Psoas muscle (tissue), 8 donors: ENCODE results near the gene C16orf82. TPM values are rescaled to one million over a fixed set of nuclear protein-coding genes. Genes with fewer than 3 reads are reported as not detected.

Experiments
- ATAC-seq, 4 donors: fragments of 200-7000 bp; cut with Tn5 transposase; one replicate each; pipeline ENCODE4 v1.9.1; 2020; ENCODE audit warnings: moderate library complexity in 3 of 4, mild to moderate bottlenecking in 2 of 4
- DNase-seq, 2 donors: peaks; one replicate each; pipeline ENCODE4 v3.0.0-alpha.2; 2020
- H3K27ac ChIP-seq: fragments of 200-600 bp; one replicate; pipeline ENCODE4 v1.8.0; 2022
- H3K27me3 ChIP-seq, 3 donors: fragments of 200-600 bp in 1 of 3; one replicate each; pipeline versions ENCODE4 v1.6.1 to v1.8.0; 2013 to 2022; ENCODE audit warnings: low read length in 2 of 3, mild to moderate bottlenecking in 2 of 3, moderate library complexity in 1 of 3; ENCODE audit not compliant: insufficient read depth in 3 of 3
- H3K36me3 ChIP-seq, 2 donors: fragments of 200-600 bp in 1 of 2; one replicate each; pipeline versions ENCODE4 v1.6.1 to v1.8.0; 2013 to 2022; ENCODE audit warnings: low read depth in 1 of 2, mild to moderate bottlenecking in 1 of 2, moderate library complexity in 1 of 2; ENCODE audit not compliant: insufficient read depth in 1 of 2
- H3K4me1 ChIP-seq: fragments of 200-600 bp; one replicate; pipeline ENCODE4 v1.8.0; 2022
- H3K4me3 ChIP-seq: fragments of 200-600 bp; one replicate; pipeline ENCODE4 v1.8.0; 2022; ENCODE audit warnings: mild to moderate bottlenecking
- H3K9me3 ChIP-seq: fragments of 200-600 bp; one replicate; pipeline ENCODE4 v1.8.0; 2022
- WGBS, 3 donors: extraction: QIAGEN DNeasy Blood & Tissue Kit; methylation state at CpG; one replicate each; pipeline versions ENCODE4 v1.1.6 to v1.1.7; 2013; 5-methylcytosine and 5-hydroxymethylcytosine counted together
- intact Hi-C, 2 donors: fragments of 100-400 bp; cut with DNase I; formaldehyde crosslinking; loops; one replicate each; pipeline versions ENCODE4 v1.11.0 to v1.14.2; 2022
- polyA plus RNA-seq, 3 donors: library from polyadenylated mRNA; stranded (reverse); fragments of 200-250 nt; gene quantifications; one replicate each; pipeline ENCODE4 v1.2.3, GENCODE V29; 2013
- total RNA-seq, 4 donors: library from RNA; stranded (reverse); fragmentation: NEBNext Ultra II Directional in 2 of 4; extraction: Animal tissue kit (Norgen Biotek cat#: 25700) in 2 of 4; gene quantifications; one replicate each; pipeline versions ENCODE4 v1.2.1 to v1.2.4, GENCODE V29; 2021 to 2023
- TF ChIP-seq, protein P1 (sequence below): fragments of 200-600 bp; IDR thresholded peaks from one replicate; pipeline ENCODE4 v1.8.0; 2022; ENCODE audit warnings: antibody characterized with exemption
- donor health status: healthy with polysubstance abuse.
- donor health status: DM: no; HTN: no; CAD: no; lungs with moderate emphysema.
- donor health status: Bipolar disorder and iron deficiency.
- donor health status: healthy.
- donor health status: DM: yes; HTN: yes; CAD: no.
- donor health status: DM: no; HTN: no; CAD: no.
- donor health status: DM: no; HTN: no; CAD: no.
- donor health status: DM: yes; HTN: yes; CAD: no.

Gene C16orf82
- total and polyA plus RNA-seq, 7 donors, result not detected

DNA sequence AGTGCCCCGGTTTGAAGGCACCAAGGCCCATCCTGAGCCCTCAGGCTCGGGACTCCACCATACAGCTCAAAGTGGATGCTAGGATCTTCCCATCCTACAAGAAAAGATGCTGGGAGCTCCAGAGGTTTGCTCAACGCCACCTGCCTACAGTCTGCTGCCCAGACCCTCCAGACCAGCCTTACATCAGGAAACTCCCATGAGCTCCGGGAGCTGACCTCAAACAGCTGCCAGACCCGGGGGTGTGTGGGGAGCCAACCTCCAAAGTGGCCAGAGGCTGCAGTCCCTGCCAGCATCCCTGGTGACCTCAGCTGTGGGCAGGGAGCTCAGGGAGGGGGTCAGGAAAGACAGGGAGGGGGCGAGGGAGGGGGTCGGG lies 43.8 kb downstream of the C16orf82 start:
- Histone ChIP-seq H3K27ac (peak overlapping the region; percentile 30), H3K9me3 (no peaks in the 10 kb centered on the region), H3K4me1 (no peaks in the 10 kb centered on the region), H3K36me3 (no peaks in the 10 kb centered on the region), H3K4me3 (peak overlapping the region; percentile 36), H3K27me3 (peaks cover 0 to 23% (median 4%) of the 10 kb centered on the region in 3 donors)
- ATAC-seq (no peak), DNase-seq (no peak)
- intact Hi-C loops, result no loop called here
- TF ChIP-seq, protein P1, sequence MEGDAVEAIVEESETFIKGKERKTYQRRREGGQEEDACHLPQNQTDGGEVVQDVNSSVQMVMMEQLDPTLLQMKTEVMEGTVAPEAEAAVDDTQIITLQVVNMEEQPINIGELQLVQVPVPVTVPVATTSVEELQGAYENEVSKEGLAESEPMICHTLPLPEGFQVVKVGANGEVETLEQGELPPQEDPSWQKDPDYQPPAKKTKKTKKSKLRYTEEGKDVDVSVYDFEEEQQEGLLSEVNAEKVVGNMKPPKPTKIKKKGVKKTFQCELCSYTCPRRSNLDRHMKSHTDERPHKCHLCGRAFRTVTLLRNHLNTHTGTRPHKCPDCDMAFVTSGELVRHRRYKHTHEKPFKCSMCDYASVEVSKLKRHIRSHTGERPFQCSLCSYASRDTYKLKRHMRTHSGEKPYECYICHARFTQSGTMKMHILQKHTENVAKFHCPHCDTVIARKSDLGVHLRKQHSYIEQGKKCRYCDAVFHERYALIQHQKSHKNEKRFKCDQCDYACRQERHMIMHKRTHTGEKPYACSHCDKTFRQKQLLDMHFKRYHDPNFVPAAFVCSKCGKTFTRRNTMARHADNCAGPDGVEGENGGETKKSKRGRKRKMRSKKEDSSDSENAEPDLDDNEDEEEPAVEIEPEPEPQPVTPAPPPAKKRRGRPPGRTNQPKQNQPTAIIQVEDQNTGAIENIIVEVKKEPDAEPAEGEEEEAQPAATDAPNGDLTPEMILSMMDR, result no peak
- WGBS, 3 donors, result 10 to 21% (median 11%) methylated on average over 7 of the region's 7 CpGs

DNA sequence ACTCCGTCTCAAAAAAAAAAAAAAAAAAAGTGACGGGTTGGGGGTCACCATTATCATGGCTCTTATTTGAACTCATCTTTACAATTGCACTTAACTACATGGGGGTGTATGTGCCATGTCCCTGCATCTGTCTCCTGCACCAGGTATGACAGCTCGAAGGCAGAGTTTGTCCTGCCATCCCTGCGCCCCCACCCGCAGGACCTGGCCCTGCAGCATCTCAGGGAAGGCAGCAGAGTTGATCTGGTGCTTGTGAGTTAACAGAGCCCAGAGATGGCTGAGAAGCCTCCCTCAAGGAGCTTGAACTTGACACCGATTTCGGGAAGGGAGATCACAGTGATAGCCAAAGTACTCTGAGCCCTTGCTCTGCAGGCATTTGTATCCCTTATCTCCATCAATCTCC lies 44.8 kb downstream of the C16orf82 start:
- no peak overlapping the region for H3K27ac ChIP-seq
- no peaks in the 10 kb centered on the region for H3K36me3 ChIP-seq
- DNase-seq (no peak), ATAC-seq (no peak)
- TF ChIP-seq, protein P1, result no peak
- H3K27me3 ChIP-seq, result peaks cover 0 to 23% (median 4%) of the 10 kb centered on the region in 3 donors
- no peak overlapping the region for H3K4me3 ChIP-seq
- H3K4me1 ChIP-seq, result no peaks in the 10 kb centered on the region
- H3K9me3 ChIP-seq, result no peaks in the 10 kb centered on the region
- WGBS, 3 donors, result 72 to 81% (median 75%) methylated on average over 6 to 7 of the region's 7 CpGs
- intact Hi-C loops, result no loop called here

DNA sequence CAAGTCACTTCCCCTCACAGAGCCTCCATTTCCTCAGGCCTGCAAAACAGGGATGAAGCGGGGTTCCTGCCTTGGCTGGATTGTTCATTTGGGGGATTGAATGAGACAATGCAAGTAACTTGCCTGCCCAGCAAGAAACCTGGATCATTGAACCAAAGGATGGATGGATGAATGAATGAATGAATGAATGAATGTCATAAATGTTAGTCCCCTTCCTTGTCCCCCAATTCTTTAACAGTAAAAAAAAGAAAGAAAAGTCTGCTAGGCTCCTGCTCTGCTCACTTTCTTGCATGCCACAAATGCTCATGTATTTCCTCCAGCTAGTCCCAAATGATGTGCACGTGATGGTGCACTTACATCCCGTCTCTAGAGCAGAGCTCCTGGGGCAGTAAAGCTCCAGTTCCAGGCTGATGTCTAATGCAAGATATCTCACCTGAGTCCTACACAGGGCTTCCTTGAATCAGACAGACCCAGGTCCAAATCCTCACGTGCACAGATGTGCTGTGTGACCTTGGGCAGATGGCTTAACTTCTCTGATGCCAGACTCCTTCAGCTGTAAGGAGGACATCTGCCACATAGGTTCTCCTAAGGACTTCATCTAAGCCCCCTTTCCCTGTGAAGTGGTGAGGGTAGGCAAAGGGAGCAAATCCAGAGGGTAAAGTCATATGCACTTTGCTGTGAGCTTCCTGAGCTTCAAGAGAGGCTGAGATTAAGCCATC lies 45.5 kb downstream of the C16orf82 start:
- Histone ChIP-seq H3K9me3 (no peaks in the 10 kb centered on the region), H3K27me3 (peaks cover 0 to 23% (median 4%) of the 10 kb centered on the region in 3 donors), H3K4me1 (no peaks in the 10 kb centered on the region), H3K4me3 (no peak overlapping the region), H3K36me3 (no peaks in the 10 kb centered on the region), H3K27ac (no peak overlapping the region)
- WGBS, 3 donors, result 66 to 75% (median 70%) methylated on average over 4 of the region's 4 CpGs
- TF ChIP-seq, protein P1, result no peak
- DNase-seq (no peak), ATAC-seq (no peak)
- intact Hi-C loops, result no loop called here

DNA sequence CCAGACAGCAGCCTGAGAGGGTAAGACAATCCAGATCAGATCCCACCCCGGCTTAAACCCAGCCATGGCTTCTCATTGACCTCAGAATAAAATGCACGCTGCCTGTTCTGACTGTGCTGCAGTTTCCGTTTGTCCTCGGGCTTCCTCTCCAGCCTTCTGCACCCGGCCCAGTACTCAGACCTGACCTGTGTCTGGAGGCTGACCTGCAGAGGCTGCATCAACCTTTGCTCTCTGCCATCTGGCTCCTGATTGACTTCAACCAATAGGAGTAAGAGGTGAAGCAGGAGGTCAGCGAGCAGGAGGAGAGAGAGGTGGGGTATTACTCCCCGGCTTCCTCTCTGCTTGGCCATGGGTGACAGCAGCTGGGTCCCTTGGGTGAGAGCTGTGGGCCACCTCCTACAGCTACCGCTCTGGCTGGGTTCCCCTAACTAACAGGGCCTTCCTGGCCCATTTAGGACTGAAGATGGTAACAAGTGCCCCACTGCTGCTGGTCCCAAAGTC lies 46.7 kb downstream of the C16orf82 start:
- 35 to 42% (median 37%) methylated on average over 8 of the region's 8 CpGs for WGBS, 3 donors

More for the DNA sequence above, 46.7 kb downstream of the C16orf82 start:
- H3K9me3 ChIP-seq, result no peaks in the 10 kb centered on the region
- no peaks in the 10 kb centered on the region for H3K4me1 ChIP-seq
- TF ChIP-seq, protein P1, result no peak
- peaks cover 0 to 16% (median 4%) of the 10 kb centered on the region in 3 donors for H3K27me3 ChIP-seq
- no peak overlapping the region for H3K27ac ChIP-seq
- no peak overlapping the region for H3K4me3 ChIP-seq
- no peaks in the 10 kb centered on the region for H3K36me3 ChIP-seq
- no peak for ATAC-seq
- DNase-seq, result no peak
- intact Hi-C loops, result no loop called here
